ENCODE data around the gene DNASE1L3. TPM values are rescaled to one million over a fixed set of nuclear protein-coding genes. Genes with fewer than 3 reads are reported as not detected.

DNASE1L3 gene
- total and polyA plus RNA-seq, 2 of the 13 experiments (the other 11 are each of a cell fraction or from before 2014, with no cell fraction given): 0.86 to 1.7 TPM

DNA sequence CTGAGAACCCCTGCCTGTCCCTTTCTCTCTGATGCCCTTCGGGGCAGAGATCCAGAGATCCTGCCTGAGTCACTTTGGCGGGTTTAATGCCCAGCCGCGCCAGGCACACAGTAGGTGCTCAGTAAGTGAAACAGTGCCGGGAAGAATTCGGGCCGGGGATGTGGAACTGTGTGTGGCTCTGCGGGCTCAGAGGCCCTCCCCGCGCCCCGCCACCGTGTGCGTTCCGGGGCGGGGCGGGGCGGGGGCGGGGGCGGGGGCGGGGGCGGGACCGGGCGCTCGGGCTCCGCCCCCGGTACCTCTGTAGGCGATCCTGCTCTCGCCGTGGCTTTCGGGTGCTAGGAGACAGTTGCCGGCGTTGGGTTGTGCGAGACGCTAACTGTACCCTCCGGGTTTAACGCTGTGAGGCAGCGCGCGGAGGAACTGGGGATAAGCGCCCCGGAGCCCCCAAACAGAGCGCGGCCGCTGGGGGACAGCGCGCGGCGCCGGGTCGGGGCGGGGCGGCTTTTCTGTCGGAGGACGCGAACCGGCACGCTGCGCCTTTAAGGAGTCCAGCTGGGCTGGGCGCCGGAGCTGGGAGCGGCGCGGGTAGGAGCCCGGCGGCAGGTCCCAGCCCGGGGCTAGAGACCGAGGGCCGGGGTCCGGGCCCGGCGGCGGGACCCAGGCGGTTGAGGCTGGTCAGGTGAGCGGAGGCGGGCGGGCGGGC, 26.6 kb upstream of the DNASE1L3 start, which contains the start of gene ABHD6 (continued):
- TF ChIP-seq RBM39 (IDR thresholded peaks at IDR 0.05; ENCODE audit: low read depth, low read length, poor library complexity, severe bottlenecking) (no peak), NAIF1 (CRISPR knock-in tag; IDR thresholded peaks at IDR 0.05; ENCODE audit: borderline replicate concordance) (no peak), ZSCAN9 (CRISPR knock-in tag; IDR thresholded peaks at IDR 0.05; ENCODE audit: borderline replicate concordance) (0 out of 2 replicates have a peak, but pooled peaks have one; percentile 44), SIX4 (CRISPR knock-in tag; IDR thresholded peaks at IDR 0.05) (no peak), ZNF883 (CRISPR knock-in tag; IDR thresholded peaks at IDR 0.05; ENCODE audit: not compliant biosample characterization) (peak; percentile 13), ATF7-NPFF (CRISPR knock-in tag; IDR thresholded peaks at IDR 0.05; ENCODE audit: low read depth) (no peak), ZNF619 (CRISPR knock-in tag; IDR thresholded peaks at IDR 0.05) (no peak), FIP1L1 (IDR thresholded peaks at IDR 0.05; ENCODE audit: borderline replicate concordance, insufficient read depth, low read depth, low read length) (no peak), ZNF879 (CRISPR knock-in tag; IDR thresholded peaks at IDR 0.05) (0 out of 2 replicates have a peak, but pooled peaks have one; percentile 18), DNMT1 (CRISPR knock-in tag; IDR thresholded peaks at IDR 0.05) (no peak), ZNF782 (CRISPR knock-in tag; IDR thresholded peaks at IDR 0.05; ENCODE audit: borderline replicate concordance) (no peak), RAD21 (CRISPR knock-in tag; IDR thresholded peaks at IDR 0.05) (peak; percentile 83), NONO (IDR thresholded peaks at IDR 0.05) (no peak), NONO (CRISPR knock-in tag; conservative IDR thresholded peaks at IDR 0.05) (peak; percentile 31; the same call in 1 of the 2 replicates), ZFP82 (CRISPR knock-in tag; IDR thresholded peaks at IDR 0.05; ENCODE audit: borderline replicate concordance) (no peak), CBX1 (IDR thresholded peaks at IDR 0.05; ENCODE audit: low read depth) (no peak), ZNF501 (CRISPR knock-in tag; IDR thresholded peaks at IDR 0.05) (no peak; the same call in 1 of the 2 replicates), JUNB (CRISPR knock-in tag; IDR thresholded peaks at IDR 0.05; ENCODE audit: borderline replicate concordance) (no peak), BORCS8-MEF2B (CRISPR knock-in tag; IDR thresholded peaks at IDR 0.05) (no peak)
- TF ChIP-seq, protein P1, sequence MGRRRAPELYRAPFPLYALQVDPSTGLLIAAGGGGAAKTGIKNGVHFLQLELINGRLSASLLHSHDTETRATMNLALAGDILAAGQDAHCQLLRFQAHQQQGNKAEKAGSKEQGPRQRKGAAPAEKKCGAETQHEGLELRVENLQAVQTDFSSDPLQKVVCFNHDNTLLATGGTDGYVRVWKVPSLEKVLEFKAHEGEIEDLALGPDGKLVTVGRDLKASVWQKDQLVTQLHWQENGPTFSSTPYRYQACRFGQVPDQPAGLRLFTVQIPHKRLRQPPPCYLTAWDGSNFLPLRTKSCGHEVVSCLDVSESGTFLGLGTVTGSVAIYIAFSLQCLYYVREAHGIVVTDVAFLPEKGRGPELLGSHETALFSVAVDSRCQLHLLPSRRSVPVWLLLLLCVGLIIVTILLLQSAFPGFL (CRISPR knock-in tag; IDR thresholded peaks at IDR 0.05): no peak
- TF ChIP-seq, protein P2, sequence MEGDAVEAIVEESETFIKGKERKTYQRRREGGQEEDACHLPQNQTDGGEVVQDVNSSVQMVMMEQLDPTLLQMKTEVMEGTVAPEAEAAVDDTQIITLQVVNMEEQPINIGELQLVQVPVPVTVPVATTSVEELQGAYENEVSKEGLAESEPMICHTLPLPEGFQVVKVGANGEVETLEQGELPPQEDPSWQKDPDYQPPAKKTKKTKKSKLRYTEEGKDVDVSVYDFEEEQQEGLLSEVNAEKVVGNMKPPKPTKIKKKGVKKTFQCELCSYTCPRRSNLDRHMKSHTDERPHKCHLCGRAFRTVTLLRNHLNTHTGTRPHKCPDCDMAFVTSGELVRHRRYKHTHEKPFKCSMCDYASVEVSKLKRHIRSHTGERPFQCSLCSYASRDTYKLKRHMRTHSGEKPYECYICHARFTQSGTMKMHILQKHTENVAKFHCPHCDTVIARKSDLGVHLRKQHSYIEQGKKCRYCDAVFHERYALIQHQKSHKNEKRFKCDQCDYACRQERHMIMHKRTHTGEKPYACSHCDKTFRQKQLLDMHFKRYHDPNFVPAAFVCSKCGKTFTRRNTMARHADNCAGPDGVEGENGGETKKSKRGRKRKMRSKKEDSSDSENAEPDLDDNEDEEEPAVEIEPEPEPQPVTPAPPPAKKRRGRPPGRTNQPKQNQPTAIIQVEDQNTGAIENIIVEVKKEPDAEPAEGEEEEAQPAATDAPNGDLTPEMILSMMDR (CRISPR knock-in tag; IDR thresholded peaks at IDR 0.05): peak; percentile 76
- TF ChIP-seq, protein P3, sequence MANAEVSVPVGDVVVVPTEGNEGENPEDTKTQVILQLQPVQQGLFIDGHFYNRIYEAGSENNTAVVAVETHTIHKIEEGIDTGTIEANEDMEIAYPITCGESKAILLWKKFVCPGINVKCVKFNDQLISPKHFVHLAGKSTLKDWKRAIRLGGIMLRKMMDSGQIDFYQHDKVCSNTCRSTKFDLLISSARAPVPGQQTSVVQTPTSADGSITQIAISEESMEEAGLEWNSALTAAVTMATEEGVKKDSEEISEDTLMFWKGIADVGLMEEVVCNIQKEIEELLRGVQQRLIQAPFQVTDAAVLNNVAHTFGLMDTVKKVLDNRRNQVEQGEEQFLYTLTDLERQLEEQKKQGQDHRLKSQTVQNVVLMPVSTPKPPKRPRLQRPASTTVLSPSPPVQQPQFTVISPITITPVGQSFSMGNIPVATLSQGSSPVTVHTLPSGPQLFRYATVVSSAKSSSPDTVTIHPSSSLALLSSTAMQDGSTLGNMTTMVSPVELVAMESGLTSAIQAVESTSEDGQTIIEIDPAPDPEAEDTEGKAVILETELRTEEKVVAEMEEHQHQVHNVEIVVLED (CRISPR knock-in tag; IDR thresholded peaks at IDR 0.05; ENCODE audit: borderline replicate concordance): no peak
- TF ChIP-seq, protein P4, sequence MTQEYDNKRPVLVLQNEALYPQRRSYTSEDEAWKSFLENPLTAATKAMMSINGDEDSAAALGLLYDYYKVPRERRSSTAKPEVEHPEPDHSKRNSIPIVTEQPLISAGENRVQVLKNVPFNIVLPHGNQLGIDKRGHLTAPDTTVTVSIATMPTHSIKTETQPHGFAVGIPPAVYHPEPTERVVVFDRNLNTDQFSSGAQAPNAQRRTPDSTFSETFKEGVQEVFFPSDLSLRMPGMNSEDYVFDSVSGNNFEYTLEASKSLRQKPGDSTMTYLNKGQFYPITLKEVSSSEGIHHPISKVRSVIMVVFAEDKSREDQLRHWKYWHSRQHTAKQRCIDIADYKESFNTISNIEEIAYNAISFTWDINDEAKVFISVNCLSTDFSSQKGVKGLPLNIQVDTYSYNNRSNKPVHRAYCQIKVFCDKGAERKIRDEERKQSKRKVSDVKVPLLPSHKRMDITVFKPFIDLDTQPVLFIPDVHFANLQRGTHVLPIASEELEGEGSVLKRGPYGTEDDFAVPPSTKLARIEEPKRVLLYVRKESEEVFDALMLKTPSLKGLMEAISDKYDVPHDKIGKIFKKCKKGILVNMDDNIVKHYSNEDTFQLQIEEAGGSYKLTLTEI (CRISPR knock-in tag; conservative IDR thresholded peaks at IDR 0.05): no peak
